Thoracic aorta (tissue), 2 donors: Measurements from ENCODE around the gene TPX2. TPM values are rescaled to one million over a fixed set of nuclear protein-coding genes. Genes with fewer than 3 reads are reported as not detected.

Source experiments
- ATAC-seq: fragments of 150-250 bp; one replicate; pipeline ENCODE4 v1.8.0; 2017; ENCODE audit warnings: low read depth; ENCODE audit not compliant: insufficient number of reproducible peaks, low FRiP score
- DNase-seq: peaks from one replicate; pipeline ENCODE4 v3.0.0-alpha.2; 2020; ENCODE audit warnings: low spot score
- H3K27ac ChIP-seq, 2 donors: fragments of 200-600 bp; sonication (generic); 1 replicate in 1 of 2; 2 replicates in 1 of 2; pipeline ENCODE4 v1.5.1; 2016; ENCODE audit warnings: mild to moderate bottlenecking in 2 of 2, moderate library complexity in 2 of 2
- H3K27me3 ChIP-seq: fragments of 200-600 bp; sonication (generic); replicated peaks from 2 replicates; pipeline ENCODE4 v1.6.0; 2016; ENCODE audit warnings: mild to moderate bottlenecking; ENCODE audit not compliant: insufficient read depth
- H3K36me3 ChIP-seq: fragments of 200-600 bp; sonication (generic); one replicate; pipeline ENCODE4 v1.5.1; 2016
- H3K4me1 ChIP-seq, 2 donors: fragments of 200-600 bp; sonication (generic); 1 replicate in 1 of 2; 2 replicates in 1 of 2; pipeline versions ENCODE4 v1.5.1 to v1.6.0; 2016; ENCODE audit warnings: low read depth in 2 of 2, mild to moderate bottlenecking in 1 of 2; ENCODE audit not compliant: control insufficient read depth in 1 of 2
- H3K4me3 ChIP-seq: fragments of 200-600 bp; sonication (generic); 2 replicates; pipeline ENCODE4 v1.5.1; 2016; ENCODE audit warnings: mild to moderate bottlenecking
- H3K9me3 ChIP-seq: fragments of 200-600 bp; sonication (generic); 2 replicates; pipeline ENCODE4 v1.5.1; 2016
- CTCF ChIP-seq: fragments of 200-600 bp; sonication (generic); IDR thresholded peaks from one replicate; pipeline ENCODE4 v1.5.1; 2019; ENCODE audit warnings: antibody characterized with exemption
- total RNA-seq, 2 donors: library from RNA; depleted of rRNA; stranded (reverse); fragments of >200 nt; gene quantifications; one replicate each; pipeline versions ENCODE4 v1.1.0 to v1.2.3, GENCODE V29; 2016

TPX2 gene
- total RNA-seq, 2 donors from 2014 or later: 1.5 TPM

- no peak overlapping the region for H3K4me3 ChIP-seq
- H3K36me3 ChIP-seq: no peaks in the 10 kb centered on the region
- no peaks in the 10 kb centered on the region for H3K9me3 ChIP-seq
- no peak for TF ChIP-seq CTCF
- no peaks in the 10 kb centered on the region for H3K27me3 ChIP-seq
- H3K4me1 ChIP-seq: peaks cover 29 to 45% of the 10 kb centered on the region in 2 donors
- DNase-seq (no peak), ATAC-seq (no peak)
- H3K27ac ChIP-seq: no peak overlapping the region
Observed at GRCh38 chr20:31833931-31834521, 94.9 kb downstream of the TPX2 start.

GRCh38 chr20:31835554-31835953 lies 96.5 kb downstream of the TPX2 start:
- H3K36me3 ChIP-seq: no peaks in the 10 kb centered on the region
- DNase-seq (no peak), ATAC-seq (no peak)
- peaks cover 29 to 59% of the 10 kb centered on the region in 2 donors for H3K4me1 ChIP-seq
- TF ChIP-seq CTCF: no peak
- no peak overlapping the region for H3K4me3 ChIP-seq
- H3K27me3 ChIP-seq: no peaks in the 10 kb centered on the region
- no peaks in the 10 kb centered on the region for H3K9me3 ChIP-seq
- H3K27ac ChIP-seq: peak overlapping the region; percentile 9 to 99

- Histone ChIP-seq H3K9me3 (no peaks in the 10 kb centered on the region), H3K4me3 (no peak overlapping the region), H3K4me1 (peaks cover 31 to 65% of the 10 kb centered on the region in 2 donors), H3K36me3 (no peaks in the 10 kb centered on the region), H3K27ac (peak overlapping the region; percentile 55 to 99), H3K27me3 (no peaks in the 10 kb centered on the region)
- ATAC-seq: peak; percentile 81
- TF ChIP-seq CTCF: no peak
- DNase-seq: peak; percentile 87
Observed at GRCh38 chr20:31835977-31836852, 97.1 kb downstream of the TPX2 start.

- no peak for DNase-seq
- no peak for ATAC-seq
- Histone ChIP-seq H3K27ac (peak overlapping the region; percentile 55 to 99), H3K9me3 (no peaks in the 10 kb centered on the region), H3K27me3 (no peaks in the 10 kb centered on the region), H3K36me3 (no peaks in the 10 kb centered on the region), H3K4me1 (peaks cover 38 to 73% of the 10 kb centered on the region in 2 donors), H3K4me3 (no peak overlapping the region)
- no peak for TF ChIP-seq CTCF
Observed at GRCh38 chr20:31836853-31837608, 97.9 kb downstream of the TPX2 start.

- H3K36me3 ChIP-seq: no peaks in the 10 kb centered on the region
- TF ChIP-seq CTCF: no peak
- H3K9me3 ChIP-seq: no peaks in the 10 kb centered on the region
- DNase-seq: no peak
- no peak overlapping the region for H3K4me3 ChIP-seq
- peaks cover 42 to 83% of the 10 kb centered on the region in 2 donors for H3K4me1 ChIP-seq
- peak overlapping the region; percentile 55 to 99 for H3K27ac ChIP-seq
- no peaks in the 10 kb centered on the region for H3K27me3 ChIP-seq
- no peak for ATAC-seq
Observed at GRCh38 chr20:31837896-31838397, 98.9 kb downstream of the TPX2 start.
